B cell (primary cell): ENCODE data around the gene RPL37A.

ENCODE experiments used
- EZH2 ChIP-seq: IDR thresholded peaks from 2 replicates; pipeline ENCODE4 v1.6.1; 2012; ENCODE audit warnings: borderline replicate concordance, low read depth, mild to moderate bottlenecking, moderate library complexity, low read length; ENCODE audit not compliant: insufficient read depth, poor library complexity, severe bottlenecking
- TF ChIP-seq, protein P1 (sequence below): fragments of 200-600 bp; IDR thresholded peaks from one replicate; pipeline ENCODE4 v1.8.0; 2022; ENCODE audit warnings: antibody characterized with exemption, mild to moderate bottlenecking

- TF ChIP-seq EZH2 = no peak
- TF ChIP-seq, protein P1, sequence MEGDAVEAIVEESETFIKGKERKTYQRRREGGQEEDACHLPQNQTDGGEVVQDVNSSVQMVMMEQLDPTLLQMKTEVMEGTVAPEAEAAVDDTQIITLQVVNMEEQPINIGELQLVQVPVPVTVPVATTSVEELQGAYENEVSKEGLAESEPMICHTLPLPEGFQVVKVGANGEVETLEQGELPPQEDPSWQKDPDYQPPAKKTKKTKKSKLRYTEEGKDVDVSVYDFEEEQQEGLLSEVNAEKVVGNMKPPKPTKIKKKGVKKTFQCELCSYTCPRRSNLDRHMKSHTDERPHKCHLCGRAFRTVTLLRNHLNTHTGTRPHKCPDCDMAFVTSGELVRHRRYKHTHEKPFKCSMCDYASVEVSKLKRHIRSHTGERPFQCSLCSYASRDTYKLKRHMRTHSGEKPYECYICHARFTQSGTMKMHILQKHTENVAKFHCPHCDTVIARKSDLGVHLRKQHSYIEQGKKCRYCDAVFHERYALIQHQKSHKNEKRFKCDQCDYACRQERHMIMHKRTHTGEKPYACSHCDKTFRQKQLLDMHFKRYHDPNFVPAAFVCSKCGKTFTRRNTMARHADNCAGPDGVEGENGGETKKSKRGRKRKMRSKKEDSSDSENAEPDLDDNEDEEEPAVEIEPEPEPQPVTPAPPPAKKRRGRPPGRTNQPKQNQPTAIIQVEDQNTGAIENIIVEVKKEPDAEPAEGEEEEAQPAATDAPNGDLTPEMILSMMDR = no peak
Observed at GRCh38 chr2:216539791-216540241, 41.2 kb downstream of the RPL37A start.
